Upper lobe of left lung (tissue), 4 donors: ENCODE results near the gene PRSS2.

Experiments used
- CTCF ChIP-seq, 6 experiments: fragments of 450-650 bp in 4 of 6; fragments of 200-600 bp in 2 of 6; sonication (generic) in 2 of 6; IDR thresholded peaks; one replicate each; pipeline ENCODE4 v1.5.1; 2016 to 2019; ENCODE audit warnings: antibody characterized with exemption in 6 of 6
- POLR2AphosphoS5 ChIP-seq, 2 donors: sonication (generic); formaldehyde crosslinking; IDR thresholded peaks; one replicate each; pipeline ENCODE4 v1.5.1; 2017; ENCODE audit warnings: antibody characterized with exemption in 2 of 2

DNA sequence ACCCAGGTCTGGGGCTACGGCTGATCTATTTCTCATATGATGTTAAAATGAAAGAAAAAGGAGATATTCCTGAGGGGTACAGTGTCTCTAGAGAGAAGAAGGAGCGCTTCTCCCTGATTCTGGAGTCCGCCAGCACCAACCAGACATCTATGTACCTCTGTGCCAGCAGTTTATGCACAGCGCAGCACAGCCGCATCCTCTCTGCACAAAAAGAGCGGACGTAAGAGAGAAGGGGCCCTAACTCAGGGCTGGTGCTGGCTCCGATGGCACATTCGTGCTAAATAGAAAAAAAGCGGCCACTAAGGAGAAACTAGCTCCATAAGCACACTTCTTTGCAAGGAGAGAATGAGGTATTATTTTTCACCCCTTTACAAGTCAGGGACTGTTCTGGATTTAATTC, 49.8 kb upstream of the PRSS2 start:
- TF ChIP-seq CTCF (IDR thresholded peaks at IDR 0.05) (no peak), POLR2AphosphoS5 (IDR thresholded peaks at IDR 0.05) (no peak)
